NAMALWA (cell line): ENCODE data around the gene LRMDA.

ENCODE experiments used
- DNase-seq: peaks from one replicate; pipeline ENCODE4 v3.0.0-alpha.2; 2015; ENCODE audit warnings: low spot score

LRMDA gene

GRCh38 chr10:76398043-76398710 is 966.8 kb downstream of the LRMDA start:
- no peak for DNase-seq

DNA sequence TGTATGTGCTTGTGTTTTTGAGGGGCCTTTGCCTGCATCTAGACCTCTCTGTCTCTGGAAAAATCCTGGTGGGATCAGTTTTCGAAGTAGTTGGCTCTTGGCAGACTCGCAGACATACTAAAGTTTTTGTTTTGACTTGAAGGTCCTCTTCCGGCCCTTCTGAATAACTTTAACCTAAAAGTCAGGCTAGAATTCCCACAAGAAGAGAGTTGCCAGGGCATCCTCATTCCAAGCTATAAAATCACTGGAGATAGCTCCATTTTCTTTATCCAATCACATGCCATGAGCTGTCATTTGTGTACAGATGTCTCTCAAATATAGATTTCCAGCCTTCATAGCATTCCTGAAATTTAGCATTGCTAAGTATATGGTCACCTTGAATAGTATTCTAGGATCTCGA is 967.8 kb downstream of the LRMDA start:
- no peak for DNase-seq

- no peak for DNase-seq
These were observed 969.6 kb downstream of the LRMDA start for GRCh38 chr10:76401006-76401405.

DNA sequence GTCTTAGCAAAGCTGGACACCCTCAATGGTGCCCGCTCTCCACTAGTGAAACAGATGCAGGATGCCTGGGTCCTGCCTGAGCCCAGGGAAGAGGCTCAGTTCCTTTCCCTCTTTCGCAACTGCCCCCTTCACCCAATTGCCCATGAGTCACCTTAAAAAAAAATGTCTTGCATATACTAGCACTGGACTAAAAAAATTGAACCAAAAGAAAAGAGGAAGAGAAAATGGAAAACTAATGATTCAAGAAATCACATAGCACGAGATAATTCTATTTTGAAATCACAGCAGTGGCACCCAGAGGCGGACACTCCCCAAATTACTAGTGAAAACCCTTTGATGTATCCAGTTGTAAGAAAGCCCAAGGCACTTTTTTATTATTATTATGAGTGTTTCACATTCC is 972.5 kb downstream of the LRMDA start:
- DNase-seq, result no peak

GRCh38 chr10:76404531-76404930 is 973.1 kb downstream of the LRMDA start:
- DNase-seq, result no peak

GRCh38 chr10:76405922-76406321 is 974.5 kb downstream of the LRMDA start:
- no peak for DNase-seq

DNA sequence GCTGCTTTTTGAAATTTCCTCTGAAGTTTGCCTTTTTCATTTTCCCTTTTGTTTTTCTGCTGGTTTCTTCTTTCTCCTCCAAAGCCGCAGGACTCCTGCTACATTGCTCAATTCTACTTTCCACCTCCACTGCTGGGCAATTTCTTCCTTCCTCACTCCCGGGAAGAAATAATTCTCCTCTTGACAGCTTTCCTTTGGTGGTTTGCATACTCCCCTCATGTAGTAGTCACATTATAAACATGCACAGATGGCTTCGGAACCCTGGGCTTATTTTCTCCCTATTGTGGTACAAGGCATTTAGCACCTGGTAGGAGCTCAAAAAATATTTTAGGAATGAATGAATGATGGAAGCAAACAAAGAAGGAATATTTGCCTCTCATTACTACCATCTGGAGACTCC is 977.2 kb downstream of the LRMDA start:
- no peak for DNase-seq

DNA sequence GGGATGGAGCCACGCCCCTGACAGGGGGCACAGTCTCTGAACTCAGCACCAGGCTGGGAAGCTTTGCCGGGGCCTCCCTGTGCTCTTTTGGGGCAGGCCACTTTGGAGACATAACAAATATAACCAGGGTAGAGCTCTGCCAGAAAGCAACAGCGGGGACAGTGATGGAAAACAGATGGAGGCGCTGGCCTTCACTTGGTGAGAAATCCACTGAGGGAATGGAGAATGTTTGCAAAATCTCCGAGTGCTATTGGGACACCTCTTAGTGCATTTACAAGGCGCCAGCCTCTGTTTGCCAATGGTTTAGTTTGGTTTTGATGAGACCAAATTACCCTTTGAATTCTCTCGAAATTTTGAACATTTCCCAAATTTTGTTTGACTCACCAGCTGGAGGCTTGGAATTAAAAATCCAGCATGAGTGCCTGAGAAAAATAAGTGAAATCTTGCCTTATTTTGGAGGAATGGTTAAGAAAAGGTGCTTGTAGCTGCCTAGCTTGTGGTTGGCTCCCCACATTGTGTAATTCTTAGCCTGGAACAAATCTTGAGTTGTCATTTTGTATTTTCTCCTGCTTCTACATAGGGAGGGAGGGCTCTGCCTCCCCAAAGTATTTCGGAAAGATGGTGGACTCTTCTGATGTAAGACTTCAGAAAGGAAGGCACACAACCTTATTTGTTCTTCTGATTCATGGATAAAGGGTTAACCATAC is 980.5 kb downstream of the LRMDA start:
- no peak for DNase-seq

DNA sequence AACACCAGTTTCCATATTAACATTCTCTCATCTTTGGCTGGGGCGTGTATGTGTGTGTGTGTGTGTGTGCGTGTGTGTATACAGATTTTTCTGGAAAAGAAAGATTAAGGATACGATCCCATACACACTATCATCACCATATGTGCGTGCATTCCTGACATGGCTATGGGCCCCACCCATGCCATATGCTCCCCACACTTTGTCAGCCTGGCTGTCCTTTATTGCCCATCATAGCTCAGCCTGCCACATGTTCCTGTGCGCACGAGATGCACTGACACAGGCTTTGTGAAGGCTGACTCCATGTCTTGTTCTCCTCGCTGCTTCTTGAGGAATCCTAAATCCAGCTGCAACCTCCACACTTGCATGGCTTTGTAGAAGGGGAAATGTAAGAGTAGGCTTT is 984.1 kb downstream of the LRMDA start:
- DNase-seq, result no peak

DNA sequence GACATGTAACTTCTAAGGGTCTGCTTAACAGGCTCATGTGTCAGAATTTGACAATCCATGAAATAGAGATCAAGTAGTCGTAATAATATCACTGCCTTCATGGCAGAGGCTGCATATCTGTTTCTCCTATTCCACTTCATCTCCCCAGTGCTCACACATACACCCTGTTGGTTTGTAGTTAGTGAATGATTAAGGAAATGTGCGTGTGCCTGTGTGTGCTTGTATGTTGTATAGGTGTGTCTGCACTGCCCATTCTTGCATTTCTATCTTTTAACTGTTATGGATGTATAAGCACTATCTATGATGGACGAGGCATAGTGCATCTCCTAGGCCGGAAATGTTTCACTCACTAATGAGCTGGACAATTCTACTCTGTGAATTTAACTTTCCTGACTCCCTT is 985.2 kb downstream of the LRMDA start:
- DNase-seq, result no peak

DNA sequence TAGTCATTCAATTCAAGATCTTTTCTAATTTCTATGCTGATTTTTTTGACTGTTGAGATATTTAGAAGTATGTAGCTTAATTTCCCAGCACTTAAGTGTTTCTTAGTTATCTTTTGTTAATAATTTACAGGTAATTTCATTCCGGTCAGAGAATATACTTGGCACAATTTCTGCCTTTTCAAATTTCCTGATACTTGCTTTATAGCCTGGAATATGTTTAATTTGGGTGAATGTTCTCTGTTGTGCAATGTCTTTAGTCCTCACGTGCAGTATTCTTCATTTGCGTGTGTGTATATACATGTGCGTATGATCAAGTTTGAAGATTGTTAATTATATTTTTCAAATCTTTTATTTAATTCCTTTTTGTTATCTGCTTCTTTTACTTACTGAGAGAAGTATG is 989.3 kb downstream of the LRMDA start:
- DNase-seq, result no peak

DNA sequence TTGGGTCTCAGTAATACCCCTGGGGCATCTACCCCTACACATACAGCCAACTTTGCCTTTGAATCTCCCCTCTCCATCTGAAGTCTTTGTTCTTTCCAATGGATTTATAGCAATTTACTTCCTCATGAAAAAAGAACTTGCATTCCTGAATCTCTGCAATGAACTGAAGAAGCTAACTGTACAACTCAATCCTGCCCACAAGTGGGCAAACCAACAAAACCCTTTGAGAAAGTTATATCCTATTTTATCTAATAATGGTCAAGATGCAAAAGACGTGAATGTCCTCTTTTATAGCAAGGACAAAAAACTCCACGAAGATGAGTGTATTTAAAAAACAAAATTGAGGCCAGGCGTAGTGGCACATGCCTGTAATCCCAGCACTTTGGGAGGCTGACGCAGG is 991.3 kb downstream of the LRMDA start:
- no peak for DNase-seq

- no peak for DNase-seq
These were observed 997.3 kb downstream of the LRMDA start for GRCh38 chr10:76428551-76429367.

DNA sequence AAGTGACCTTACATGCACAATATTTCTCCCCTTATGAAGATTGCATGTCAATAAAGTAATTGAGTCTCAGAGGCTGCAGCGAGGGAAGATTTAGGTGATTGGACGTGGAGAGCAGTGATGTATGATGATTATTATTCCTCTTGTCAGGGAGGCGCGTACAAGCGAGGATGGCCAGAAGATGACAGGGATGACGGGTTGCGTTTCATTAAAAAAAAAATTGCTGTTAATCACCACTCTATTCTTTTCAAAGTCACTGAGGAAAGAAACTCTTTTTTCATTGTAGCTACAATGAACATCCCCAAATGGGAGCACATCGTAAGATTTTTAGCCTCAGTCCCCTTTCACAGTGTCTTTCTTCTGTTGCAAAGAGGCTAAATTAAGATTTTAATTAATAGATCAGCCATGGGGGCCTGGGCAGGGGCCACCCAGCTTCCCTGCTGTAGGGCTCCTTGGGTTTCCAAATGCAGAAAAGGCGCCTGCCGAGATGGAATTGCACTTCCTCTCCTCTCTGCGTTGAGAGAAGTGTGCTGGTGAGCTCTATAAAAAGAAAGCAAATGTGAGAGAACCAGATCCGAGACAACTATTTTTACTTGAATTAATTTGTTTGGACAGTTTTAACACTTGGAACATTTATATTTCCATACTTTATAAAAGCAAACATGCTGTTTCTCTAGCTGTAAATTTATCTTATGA is 998.1 kb downstream of the LRMDA start:
- DNase-seq, result no peak

GRCh38 chr10:76430061-76430645 is 998.7 kb downstream of the LRMDA start:
- DNase-seq, result no peak

GRCh38 chr10:76432016-76433012 is 1000.9 kb downstream of the LRMDA start:
- no peak for DNase-seq

DNA sequence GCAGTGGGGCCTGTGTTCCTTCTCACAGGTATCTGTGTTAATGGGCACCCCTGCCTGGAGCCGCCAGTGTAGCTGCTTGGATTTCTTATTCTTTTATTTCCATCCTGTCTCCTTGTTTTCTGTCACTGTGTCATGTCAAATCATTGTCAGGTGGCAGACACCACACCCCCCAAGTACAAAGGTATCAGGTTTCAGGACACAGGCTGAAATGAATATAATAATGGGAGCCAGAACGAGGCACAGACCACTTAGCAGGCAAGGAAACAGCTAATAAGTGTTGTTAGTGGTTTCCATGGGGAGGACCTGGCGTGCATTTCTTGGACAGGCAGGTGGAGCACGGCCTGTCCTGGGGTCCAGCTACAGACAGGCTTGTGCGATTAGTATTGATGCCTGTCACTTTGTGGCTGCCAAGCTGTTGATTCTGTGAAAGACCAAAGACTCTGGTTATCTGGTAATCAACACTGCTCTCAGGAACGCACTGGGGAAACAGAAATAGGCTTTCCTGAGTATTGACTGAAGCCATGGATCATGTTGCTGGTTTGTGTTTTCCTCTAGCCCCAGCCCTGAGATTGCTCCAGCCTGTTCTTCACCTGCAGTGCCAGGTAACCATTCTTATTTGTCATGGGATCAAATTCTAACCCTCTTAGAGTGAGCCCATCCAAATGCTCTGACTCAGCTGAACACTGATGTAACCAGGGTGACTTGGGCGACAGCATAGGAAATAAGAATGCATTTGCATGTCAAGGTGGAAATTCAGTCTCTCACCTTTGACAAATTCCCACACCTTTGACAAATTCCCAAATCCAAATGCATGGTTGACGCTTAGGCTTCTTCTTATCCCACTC is 1002.0 kb downstream of the LRMDA start:
- no peak for DNase-seq

DNA sequence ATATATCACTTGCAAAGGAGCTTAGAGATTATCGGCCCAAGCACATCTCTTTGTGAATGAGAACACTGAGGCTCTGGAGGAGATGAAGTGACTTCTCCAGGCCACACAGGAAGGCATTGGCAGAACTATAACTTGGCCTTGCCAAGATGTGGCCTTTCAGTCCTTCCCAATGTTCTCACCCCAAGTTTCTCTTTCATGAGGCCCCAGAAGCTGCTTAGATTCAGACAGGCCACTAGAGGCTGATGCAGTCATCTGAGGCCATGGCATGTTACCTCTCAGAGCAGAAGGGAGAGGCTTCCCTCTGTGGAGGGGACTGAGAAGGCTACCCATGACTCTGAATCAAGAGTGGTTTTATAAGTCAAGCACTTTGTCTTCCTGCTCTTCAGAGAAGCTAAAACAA is 1003.7 kb downstream of the LRMDA start:
- DNase-seq, result no peak

GRCh38 chr10:76436401-76436811 is 1005.0 kb downstream of the LRMDA start:
- no peak for DNase-seq

GRCh38 chr10:76436981-76437380 is 1005.6 kb downstream of the LRMDA start:
- no peak for DNase-seq
